ENCODE results near the gene B3GAT1. TPM values are rescaled to one million over a fixed set of nuclear protein-coding genes. Genes with fewer than 3 reads are reported as not detected.

B3GAT1 gene
- total and polyA plus RNA-seq, 12 donors = 0.09 to 10.3 (median 2.1) TPM; not detected in 1

GRCh38 chr11:134349109-134349801 is 62.8 kb downstream of the B3GAT1 start:
- WGBS, 4 donors = 56 to 65% (median 65%) methylated on average over 6 of the region's 6 CpGs
- H3K36me3 ChIP-seq (replicated peaks in 1 of 2) = no peaks in the 10 kb centered on the region
- no peaks in the 10 kb centered on the region for H3K4me1 ChIP-seq (replicated peaks in 1 of 2)
- H3K27me3 ChIP-seq = no peaks in the 10 kb centered on the region
- intact Hi-C loops (cut with DNase I) = no loop called here
- no peak overlapping the region for H3K4me3 ChIP-seq
- no peak for DNase-seq
- no peak overlapping the region for H3K27ac ChIP-seq
- H3K9me3 ChIP-seq (replicated peaks in 1 of 3) = no peaks in the 10 kb centered on the region
- TF ChIP-seq, protein P1, sequence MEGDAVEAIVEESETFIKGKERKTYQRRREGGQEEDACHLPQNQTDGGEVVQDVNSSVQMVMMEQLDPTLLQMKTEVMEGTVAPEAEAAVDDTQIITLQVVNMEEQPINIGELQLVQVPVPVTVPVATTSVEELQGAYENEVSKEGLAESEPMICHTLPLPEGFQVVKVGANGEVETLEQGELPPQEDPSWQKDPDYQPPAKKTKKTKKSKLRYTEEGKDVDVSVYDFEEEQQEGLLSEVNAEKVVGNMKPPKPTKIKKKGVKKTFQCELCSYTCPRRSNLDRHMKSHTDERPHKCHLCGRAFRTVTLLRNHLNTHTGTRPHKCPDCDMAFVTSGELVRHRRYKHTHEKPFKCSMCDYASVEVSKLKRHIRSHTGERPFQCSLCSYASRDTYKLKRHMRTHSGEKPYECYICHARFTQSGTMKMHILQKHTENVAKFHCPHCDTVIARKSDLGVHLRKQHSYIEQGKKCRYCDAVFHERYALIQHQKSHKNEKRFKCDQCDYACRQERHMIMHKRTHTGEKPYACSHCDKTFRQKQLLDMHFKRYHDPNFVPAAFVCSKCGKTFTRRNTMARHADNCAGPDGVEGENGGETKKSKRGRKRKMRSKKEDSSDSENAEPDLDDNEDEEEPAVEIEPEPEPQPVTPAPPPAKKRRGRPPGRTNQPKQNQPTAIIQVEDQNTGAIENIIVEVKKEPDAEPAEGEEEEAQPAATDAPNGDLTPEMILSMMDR (IDR thresholded peaks at IDR 0.05) = no peak
- no peak for TF ChIP-seq POLR2A (IDR thresholded peaks at IDR 0.05)

GRCh38 chr11:134347441-134347840 is 64.6 kb downstream of the B3GAT1 start:
- Histone ChIP-seq H3K9me3 (replicated peaks in 1 of 3) (no peaks in the 10 kb centered on the region), H3K4me1 (replicated peaks in 1 of 2) (no peaks in the 10 kb centered on the region), H3K4me3 (no peak overlapping the region), H3K27me3 (no peaks in the 10 kb centered on the region), H3K36me3 (replicated peaks in 1 of 2) (no peaks in the 10 kb centered on the region), H3K27ac (no peak overlapping the region)
- peak in 3 of 7 donors; percentile 2 to 23 (median 10) for DNase-seq
- 79 to 89% (median 83%) methylated on average over 10 of the region's 10 CpGs for WGBS, 4 donors
- intact Hi-C loops (cut with DNase I) = no loop called here
- TF ChIP-seq POLR2A (IDR thresholded peaks at IDR 0.05) = no peak
- TF ChIP-seq, protein P1 (IDR thresholded peaks at IDR 0.05) = no peak

DNA sequence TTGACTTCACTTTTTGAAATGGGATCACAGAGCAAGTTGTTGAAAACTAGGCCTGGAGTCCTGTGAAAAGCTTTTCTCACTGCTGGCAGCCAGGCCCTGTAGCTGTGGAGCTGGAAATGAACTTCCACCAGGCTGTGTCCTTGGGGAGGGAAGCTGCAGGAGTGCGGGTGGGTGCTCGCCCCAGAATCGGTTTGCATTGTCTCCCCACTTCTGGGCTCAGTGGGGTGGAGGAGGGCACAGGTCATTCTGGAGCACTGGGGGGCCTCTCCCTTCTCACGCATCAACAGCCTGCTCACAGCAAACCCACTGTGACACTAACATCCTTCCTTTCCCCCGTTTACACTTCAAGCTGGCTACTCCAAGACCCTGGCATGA is 65.1 kb downstream of the B3GAT1 start:
- intact Hi-C loops (cut with DNase I) = no loop called here
- DNase-seq = peak in 1 of 7 donors; percentile 16
- Histone ChIP-seq H3K27me3 (no peaks in the 10 kb centered on the region), H3K27ac (no peak overlapping the region), H3K9me3 (replicated peaks in 1 of 3) (no peaks in the 10 kb centered on the region), H3K36me3 (replicated peaks in 1 of 2) (no peaks in the 10 kb centered on the region), H3K4me3 (no peak overlapping the region), H3K4me1 (replicated peaks in 1 of 2) (no peaks in the 10 kb centered on the region)
- 79 to 82% (median 80%) methylated on average over 4 to 5 of the region's 5 CpGs for WGBS, 4 donors
- TF ChIP-seq POLR2A (IDR thresholded peaks at IDR 0.05) = no peak
- TF ChIP-seq, protein P1 (IDR thresholded peaks at IDR 0.05) = no peak

GRCh38 chr11:134346101-134346975 is 65.7 kb downstream of the B3GAT1 start:
- H3K27me3 ChIP-seq = no peaks in the 10 kb centered on the region
- TF ChIP-seq, protein P1 (IDR thresholded peaks at IDR 0.05) = no peak
- TF ChIP-seq POLR2A (IDR thresholded peaks at IDR 0.05) = no peak
- H3K4me1 ChIP-seq (replicated peaks in 1 of 2) = no peaks in the 10 kb centered on the region
- no peaks in the 10 kb centered on the region for H3K36me3 ChIP-seq (replicated peaks in 1 of 2)
- DNase-seq = peak in 2 of 7 donors; percentile 9 to 13
- whole genome bisulfite sequencing, 4 donors = 68 to 85% (median 83%) methylated on average over 8 to 22 of the region's 22 CpGs
- H3K27ac ChIP-seq = no peak overlapping the region
- intact Hi-C loops (cut with DNase I) = no loop called here
- no peaks in the 10 kb centered on the region for H3K9me3 ChIP-seq (replicated peaks in 1 of 3)
- no peak overlapping the region for H3K4me3 ChIP-seq

Data from adrenal gland (tissue), 12 donors.